ENCODE measurements around the gene KRT79.

The KRT79 gene

DNA sequence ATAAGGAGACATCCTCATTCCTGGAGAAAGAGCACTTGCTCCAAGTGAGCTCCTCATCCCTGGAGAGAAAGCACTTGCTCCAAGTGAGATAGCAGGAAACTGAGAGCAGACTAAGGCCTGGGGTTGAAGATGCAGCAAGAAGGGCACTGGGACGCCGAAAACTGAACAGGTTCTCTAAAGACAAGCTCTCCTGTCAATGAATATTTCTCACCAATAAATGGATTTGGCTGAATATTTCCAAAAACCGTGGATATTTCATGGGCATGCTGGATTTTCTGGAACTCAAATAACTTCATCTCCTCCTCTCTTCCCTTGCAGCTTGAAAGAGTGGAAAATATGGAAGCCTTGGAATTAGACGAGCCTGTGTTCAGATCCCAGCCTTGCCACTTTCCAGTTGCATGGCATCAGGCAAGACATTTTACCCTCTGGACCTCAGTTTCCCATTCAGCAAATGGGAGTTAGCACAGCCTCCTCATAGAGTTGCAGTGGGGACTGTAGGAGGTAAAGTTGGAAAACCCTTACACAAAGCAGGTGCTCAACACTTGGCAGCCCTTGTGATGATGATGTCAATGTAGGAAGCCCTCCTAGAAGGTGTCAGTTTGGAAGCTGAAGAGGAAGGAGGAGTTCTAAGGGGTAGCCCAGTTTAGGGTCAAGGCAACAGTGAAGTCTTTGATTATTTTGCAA, 52.6 kb downstream of the KRT79 start:
- TF ChIP-seq, protein P1, sequence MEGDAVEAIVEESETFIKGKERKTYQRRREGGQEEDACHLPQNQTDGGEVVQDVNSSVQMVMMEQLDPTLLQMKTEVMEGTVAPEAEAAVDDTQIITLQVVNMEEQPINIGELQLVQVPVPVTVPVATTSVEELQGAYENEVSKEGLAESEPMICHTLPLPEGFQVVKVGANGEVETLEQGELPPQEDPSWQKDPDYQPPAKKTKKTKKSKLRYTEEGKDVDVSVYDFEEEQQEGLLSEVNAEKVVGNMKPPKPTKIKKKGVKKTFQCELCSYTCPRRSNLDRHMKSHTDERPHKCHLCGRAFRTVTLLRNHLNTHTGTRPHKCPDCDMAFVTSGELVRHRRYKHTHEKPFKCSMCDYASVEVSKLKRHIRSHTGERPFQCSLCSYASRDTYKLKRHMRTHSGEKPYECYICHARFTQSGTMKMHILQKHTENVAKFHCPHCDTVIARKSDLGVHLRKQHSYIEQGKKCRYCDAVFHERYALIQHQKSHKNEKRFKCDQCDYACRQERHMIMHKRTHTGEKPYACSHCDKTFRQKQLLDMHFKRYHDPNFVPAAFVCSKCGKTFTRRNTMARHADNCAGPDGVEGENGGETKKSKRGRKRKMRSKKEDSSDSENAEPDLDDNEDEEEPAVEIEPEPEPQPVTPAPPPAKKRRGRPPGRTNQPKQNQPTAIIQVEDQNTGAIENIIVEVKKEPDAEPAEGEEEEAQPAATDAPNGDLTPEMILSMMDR (IDR thresholded peaks at IDR 0.05; ENCODE audit: low read depth, low read length, missing control alignments): no peak
- DNase-seq: no peak
- no peak overlapping the region for H3K4me3 ChIP-seq (ENCODE audit: low read depth, low read length)
- no peaks in the 10 kb centered on the region for H3K36me3 ChIP-seq (replicated peaks)
- peaks cover 11% of the 10 kb centered on the region for H3K27me3 ChIP-seq (replicated peaks)
- in situ Hi-C loops (cut with HindIII; ENCODE audit: low pct_ligation_motif_present, low sequenced_read_pairs): no loop called here
- no peak overlapping the region for H3K27ac ChIP-seq

DNA sequence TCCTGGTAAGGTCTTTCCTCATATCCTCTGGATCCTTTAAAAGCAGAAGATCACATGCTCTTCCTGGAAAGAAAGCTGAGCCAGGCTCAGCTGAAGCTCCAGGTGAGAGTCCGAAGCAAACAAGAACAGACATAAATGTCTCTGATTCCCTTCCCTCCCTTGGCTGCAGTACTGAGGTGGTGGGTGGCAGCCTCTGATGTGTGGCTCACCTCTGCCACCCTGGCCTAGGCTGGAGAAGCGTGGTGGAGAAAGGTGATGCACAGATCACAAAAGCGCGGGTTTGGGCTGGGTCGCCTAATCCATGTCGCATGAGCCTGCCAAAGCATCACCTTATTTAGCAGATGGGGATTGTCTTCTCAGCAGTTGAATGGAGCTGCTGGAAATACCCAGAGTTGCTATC, 54.2 kb downstream of the KRT79 start:
- DNase-seq: no peak
- Histone ChIP-seq H3K27me3 (replicated peaks) (peaks cover 14% of the 10 kb centered on the region), H3K36me3 (replicated peaks) (no peaks in the 10 kb centered on the region), H3K4me3 (ENCODE audit: low read depth, low read length) (no peak overlapping the region), H3K27ac (no peak overlapping the region)
- in situ Hi-C loops (cut with HindIII; ENCODE audit: low pct_ligation_motif_present, low sequenced_read_pairs): no loop called here
- TF ChIP-seq, protein P1 (IDR thresholded peaks at IDR 0.05; ENCODE audit: low read depth, low read length, missing control alignments): no peak

DNA sequence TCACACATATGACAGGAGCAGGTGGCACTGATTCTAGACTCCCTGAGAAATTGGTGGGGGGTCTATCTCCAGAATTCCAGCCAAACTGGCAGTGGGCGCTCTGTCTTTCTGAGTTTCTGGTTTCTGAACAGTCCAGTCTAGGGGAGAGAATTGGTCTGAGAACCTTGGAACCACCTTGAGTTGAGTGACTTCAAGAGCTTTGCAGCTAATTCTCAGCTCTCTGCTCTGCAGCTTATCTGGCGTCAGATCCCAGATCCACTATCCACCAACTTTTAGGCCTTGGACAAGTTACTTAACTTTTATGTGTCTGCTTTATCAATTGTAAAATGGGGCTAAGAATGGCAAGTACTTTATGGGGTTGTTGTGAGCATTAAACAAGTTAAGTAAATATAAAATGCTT, 55.3 kb downstream of the KRT79 start:
- H3K36me3 ChIP-seq (replicated peaks): no peaks in the 10 kb centered on the region
- H3K27me3 ChIP-seq (replicated peaks): peaks cover 15% of the 10 kb centered on the region
- no peak for DNase-seq
- H3K27ac ChIP-seq: no peak overlapping the region
- no peak overlapping the region for H3K4me3 ChIP-seq (ENCODE audit: low read depth, low read length)
- in situ Hi-C loops (cut with HindIII; ENCODE audit: low pct_ligation_motif_present, low sequenced_read_pairs): no loop called here
- TF ChIP-seq, protein P1 (IDR thresholded peaks at IDR 0.05; ENCODE audit: low read depth, low read length, missing control alignments): no peak

DNA sequence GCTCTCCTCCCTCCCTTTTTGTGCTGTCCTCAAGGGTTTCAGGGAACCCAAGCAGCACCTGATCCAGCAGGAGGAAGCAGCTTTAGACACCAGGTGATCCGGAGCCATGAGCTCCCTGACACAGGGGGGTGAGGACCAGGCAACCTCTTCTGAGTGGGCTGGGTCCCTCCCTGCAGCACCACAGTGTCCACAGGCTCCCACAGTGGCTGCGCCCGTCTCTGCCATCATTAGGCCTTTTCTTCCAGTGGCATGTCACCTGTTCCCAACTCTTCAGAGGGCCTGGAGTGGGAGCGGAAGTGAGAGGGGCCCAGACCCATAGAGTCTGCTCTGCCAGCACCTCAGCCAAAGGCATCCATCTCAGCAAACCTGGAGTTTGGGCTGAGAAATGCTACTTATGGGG, 56.5 kb downstream of the KRT79 start:
- H3K27me3 ChIP-seq (replicated peaks): peaks cover 15% of the 10 kb centered on the region
- H3K27ac ChIP-seq: no peak overlapping the region
- in situ Hi-C loops (cut with HindIII; ENCODE audit: low pct_ligation_motif_present, low sequenced_read_pairs): no loop called here
- DNase-seq: no peak
- no peak overlapping the region for H3K4me3 ChIP-seq (ENCODE audit: low read depth, low read length)
- TF ChIP-seq, protein P1 (IDR thresholded peaks at IDR 0.05; ENCODE audit: low read depth, low read length, missing control alignments): no peak
- no peaks in the 10 kb centered on the region for H3K36me3 ChIP-seq (replicated peaks)

DNA sequence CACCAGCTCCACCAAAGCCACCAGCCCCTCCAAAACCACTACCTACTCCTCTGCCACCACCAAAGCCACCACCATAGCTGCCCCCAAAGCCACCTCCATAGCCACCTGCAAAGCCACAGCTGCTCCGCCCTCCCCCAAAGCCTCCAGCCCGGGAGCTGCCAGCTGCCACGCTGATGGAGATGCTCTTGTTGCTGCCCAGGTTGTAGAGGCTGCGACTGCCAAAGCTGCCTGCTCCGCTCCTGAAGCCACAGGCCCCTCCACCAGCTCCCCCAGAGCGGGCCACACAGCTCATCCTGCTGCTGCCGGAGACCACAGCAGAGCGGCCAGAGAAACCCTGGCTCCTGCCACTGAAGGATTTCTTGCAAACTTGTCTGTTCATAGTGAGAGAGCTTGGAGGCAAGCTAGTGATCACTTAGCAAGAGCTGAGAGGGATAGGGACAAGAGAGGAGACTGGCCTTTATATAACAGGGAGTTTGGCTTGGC, 57.2 kb downstream of the KRT79 start, which contains the start of gene KRT76:
Gene KRT76, minus strand, starts transcription at position 433 of the 483 bp plus-strand sequence. Its CDS starts 54 bp downstream, at position 379.
- no peak within 1 kb of the TSS for H3K27ac ChIP-seq
- DNase-seq: no peak
- TF ChIP-seq, protein P1 (IDR thresholded peaks at IDR 0.05; ENCODE audit: low read depth, low read length, missing control alignments): no peak
- no peak within 1 kb of the TSS for H3K4me3 ChIP-seq (ENCODE audit: low read depth, low read length)
- peaks cover 16% of the 10 kb centered on the region for H3K27me3 ChIP-seq (replicated peaks)
- H3K36me3 ChIP-seq (replicated peaks): no peaks in the 10 kb centered on the region
- in situ Hi-C loops (cut with HindIII; ENCODE audit: low pct_ligation_motif_present, low sequenced_read_pairs): no loop called here

DNA sequence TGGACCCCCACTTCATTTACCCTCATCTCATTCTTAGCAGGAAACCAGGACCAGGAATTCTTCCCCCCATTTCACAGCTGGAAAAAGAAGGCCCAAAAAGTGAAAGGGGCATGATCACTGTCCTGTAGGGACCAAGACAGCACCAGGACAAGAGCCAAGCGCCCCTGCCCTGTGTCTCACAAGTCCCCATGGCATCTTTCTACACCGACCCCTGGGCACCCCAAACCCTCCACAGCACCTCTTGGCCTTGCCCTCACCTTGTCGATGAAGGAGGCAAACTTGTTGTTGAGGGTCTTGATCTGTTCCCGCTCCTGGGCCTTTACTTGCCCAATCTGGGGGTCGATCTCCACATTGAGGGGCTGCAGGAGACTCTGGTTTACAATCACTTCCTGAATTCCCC, 57.7 kb downstream of the KRT79 start:
- no peak overlapping the region for H3K27ac ChIP-seq
- H3K4me3 ChIP-seq (ENCODE audit: low read depth, low read length): no peak overlapping the region
- DNase-seq: no peak
- in situ Hi-C loops (cut with HindIII; ENCODE audit: low pct_ligation_motif_present, low sequenced_read_pairs): no loop called here
- H3K27me3 ChIP-seq (replicated peaks): peaks cover 12% of the 10 kb centered on the region
- TF ChIP-seq, protein P1 (IDR thresholded peaks at IDR 0.05; ENCODE audit: low read depth, low read length, missing control alignments): no peak
- H3K36me3 ChIP-seq (replicated peaks): no peaks in the 10 kb centered on the region
